Measurements from ENCODE around the gene KLC4.

KLC4 gene

GRCh38 chr6:43052842-43053544 is 6.4 kb upstream of the KLC4 start:
- no peaks in the 10 kb centered on the region for H3K9me3 ChIP-seq (ENCODE audit: control insufficient read depth in 2 of 2, low read length in 2 of 2)
- peak overlapping the region; percentile 56 to 84 for H3K9ac ChIP-seq (ENCODE audit: low read length in 2 of 2)
- H3K36me3 ChIP-seq (ENCODE audit: control insufficient read depth in 2 of 2, insufficient read depth in 2 of 2, low read length in 2 of 2), result peaks cover 13 to 15% of the 10 kb centered on the region in 2 donors
- H3K27me3 ChIP-seq (ENCODE audit: control insufficient read depth in 1 of 2, insufficient read depth in 2 of 2, low read length in 2 of 2), result no peaks in the 10 kb centered on the region
- H3K4me1 ChIP-seq (ENCODE audit: control insufficient read depth, insufficient read depth, low read length), result peaks cover 14% of the 10 kb centered on the region
- H3K27ac ChIP-seq (ENCODE audit: low read length), result peak overlapping the region; percentile 92
- peak overlapping the region; percentile 63 to 76 for H3K4me3 ChIP-seq (ENCODE audit: low read length in 2 of 2)

- Histone ChIP-seq H3K9ac (ENCODE audit: low read length in 2 of 2) (peak within 1 kb of the TSS; percentile 56 to 84), H3K4me1 (ENCODE audit: control insufficient read depth, insufficient read depth, low read length) (peaks cover 21% of the 10 kb centered on the region), H3K36me3 (ENCODE audit: control insufficient read depth in 2 of 2, insufficient read depth in 2 of 2, low read length in 2 of 2) (peaks cover 13 to 15% of the 10 kb centered on the region in 2 donors), H3K9me3 (ENCODE audit: control insufficient read depth in 2 of 2, low read length in 2 of 2) (no peaks in the 10 kb centered on the region), H3K27me3 (ENCODE audit: control insufficient read depth in 1 of 2, insufficient read depth in 2 of 2, low read length in 2 of 2) (no peaks in the 10 kb centered on the region), H3K4me3 (ENCODE audit: low read length in 2 of 2) (peak within 1 kb of the TSS; percentile 63 to 76), H3K27ac (ENCODE audit: low read length) (peak within 1 kb of the TSS; percentile 92)
These were observed 5.8 kb upstream of the KLC4 start, which contains the start of gene CUL7 for GRCh38 chr6:43053545-43054205. CUL7 (minus strand) TSS chr6:43053851; CDS start chr6:43052788, 1,063 bp downstream.

GRCh38 chr6:43054206-43054943 is 5.1 kb upstream of the KLC4 start:
- H3K9me3 ChIP-seq (ENCODE audit: control insufficient read depth in 2 of 2, low read length in 2 of 2), result no peaks in the 10 kb centered on the region
- H3K4me1 ChIP-seq (ENCODE audit: control insufficient read depth, insufficient read depth, low read length), result peaks cover 25% of the 10 kb centered on the region
- peak overlapping the region; percentile 92 for H3K27ac ChIP-seq (ENCODE audit: low read length)
- peak overlapping the region; percentile 56 to 71 for H3K9ac ChIP-seq (ENCODE audit: low read length in 2 of 2)
- no peaks in the 10 kb centered on the region for H3K27me3 ChIP-seq (ENCODE audit: control insufficient read depth in 1 of 2, insufficient read depth in 2 of 2, low read length in 2 of 2)
- peaks cover 13 to 15% of the 10 kb centered on the region in 2 donors for H3K36me3 ChIP-seq (ENCODE audit: control insufficient read depth in 2 of 2, insufficient read depth in 2 of 2, low read length in 2 of 2)
- H3K4me3 ChIP-seq (ENCODE audit: low read length in 2 of 2), result peak overlapping the region; percentile 63 to 76

GRCh38 chr6:43055966-43056365 is 3.5 kb upstream of the KLC4 start:
- H3K9me3 ChIP-seq (ENCODE audit: control insufficient read depth in 2 of 2, low read length in 2 of 2), result no peaks in the 10 kb centered on the region
- H3K4me3 ChIP-seq (ENCODE audit: low read length in 2 of 2), result no peak overlapping the region
- H3K27me3 ChIP-seq (ENCODE audit: control insufficient read depth in 1 of 2, insufficient read depth in 2 of 2, low read length in 2 of 2), result no peaks in the 10 kb centered on the region
- H3K36me3 ChIP-seq (ENCODE audit: control insufficient read depth in 2 of 2, insufficient read depth in 2 of 2, low read length in 2 of 2), result peaks cover 11 to 15% of the 10 kb centered on the region in 2 donors
- no peak overlapping the region for H3K9ac ChIP-seq (ENCODE audit: low read length in 2 of 2)
- H3K27ac ChIP-seq (ENCODE audit: low read length), result no peak overlapping the region
- H3K4me1 ChIP-seq (ENCODE audit: control insufficient read depth, insufficient read depth, low read length), result peaks cover 36% of the 10 kb centered on the region

- Histone ChIP-seq H3K4me3 (ENCODE audit: low read length in 2 of 2) (peak overlapping the region; percentile 93 to 99), H3K36me3 (ENCODE audit: control insufficient read depth in 2 of 2, insufficient read depth in 2 of 2, low read length in 2 of 2) (peaks cover 15 to 21% of the 10 kb centered on the region in 2 donors), H3K27ac (ENCODE audit: low read length) (peak overlapping the region; percentile 79), H3K9ac (ENCODE audit: low read length in 2 of 2) (peak overlapping the region; percentile 93 to 94), H3K27me3 (ENCODE audit: control insufficient read depth in 1 of 2, insufficient read depth in 2 of 2, low read length in 2 of 2) (no peaks in the 10 kb centered on the region), H3K4me1 (ENCODE audit: control insufficient read depth, insufficient read depth, low read length) (peaks cover 32% of the 10 kb centered on the region), H3K9me3 (ENCODE audit: control insufficient read depth in 2 of 2, low read length in 2 of 2) (no peaks in the 10 kb centered on the region)
These were observed 900 bp upstream of the KLC4 start for GRCh38 chr6:43058531-43058930.

GRCh38 chr6:43060034-43060754 is 763 bp downstream of the KLC4 start:
- H3K4me1 ChIP-seq (ENCODE audit: control insufficient read depth, insufficient read depth, low read length), result peaks cover 25% of the 10 kb centered on the region
- H3K9ac ChIP-seq (ENCODE audit: low read length in 2 of 2), result peak overlapping the region; percentile 86 to 96
- H3K27ac ChIP-seq (ENCODE audit: low read length), result peak overlapping the region; percentile 86
- H3K9me3 ChIP-seq (ENCODE audit: control insufficient read depth in 2 of 2, low read length in 2 of 2), result no peaks in the 10 kb centered on the region
- H3K36me3 ChIP-seq (ENCODE audit: control insufficient read depth in 2 of 2, insufficient read depth in 2 of 2, low read length in 2 of 2), result peaks cover 19 to 25% of the 10 kb centered on the region in 2 donors
- peak overlapping the region; percentile 90 to 99 for H3K4me3 ChIP-seq (ENCODE audit: low read length in 2 of 2)
- no peaks in the 10 kb centered on the region for H3K27me3 ChIP-seq (ENCODE audit: control insufficient read depth in 1 of 2, insufficient read depth in 2 of 2, low read length in 2 of 2)

GRCh38 chr6:43060755-43061633 is 1.6 kb downstream of the KLC4 start:
- Histone ChIP-seq H3K4me1 (ENCODE audit: control insufficient read depth, insufficient read depth, low read length) (peaks cover 25% of the 10 kb centered on the region), H3K27me3 (ENCODE audit: control insufficient read depth in 1 of 2, insufficient read depth in 2 of 2, low read length in 2 of 2) (no peaks in the 10 kb centered on the region), H3K4me3 (ENCODE audit: low read length in 2 of 2) (peak overlapping the region; percentile 90 to 99), H3K9ac (ENCODE audit: low read length in 2 of 2) (peak overlapping the region in 1 of 2 donors; percentile 96), H3K36me3 (ENCODE audit: control insufficient read depth in 2 of 2, insufficient read depth in 2 of 2, low read length in 2 of 2) (peaks cover 19 to 24% of the 10 kb centered on the region in 2 donors), H3K27ac (ENCODE audit: low read length) (no peak overlapping the region), H3K9me3 (ENCODE audit: control insufficient read depth in 2 of 2, low read length in 2 of 2) (no peaks in the 10 kb centered on the region)

- H3K9me3 ChIP-seq (ENCODE audit: control insufficient read depth in 2 of 2, low read length in 2 of 2), result no peaks in the 10 kb centered on the region
These were observed 2.4 kb downstream of the KLC4 start for GRCh38 chr6:43061861-43062260.

GRCh38 chr6:43062818-43063217 is 3.4 kb downstream of the KLC4 start:
- Histone ChIP-seq H3K4me1 (ENCODE audit: control insufficient read depth, insufficient read depth, low read length) (peaks cover 25% of the 10 kb centered on the region), H3K36me3 (ENCODE audit: control insufficient read depth in 2 of 2, insufficient read depth in 2 of 2, low read length in 2 of 2) (peaks cover 23 to 25% of the 10 kb centered on the region in 2 donors), H3K9ac (ENCODE audit: low read length in 2 of 2) (no peak overlapping the region), H3K4me3 (ENCODE audit: low read length in 2 of 2) (no peak overlapping the region), H3K27ac (ENCODE audit: low read length) (no peak overlapping the region), H3K9me3 (ENCODE audit: control insufficient read depth in 2 of 2, low read length in 2 of 2) (no peaks in the 10 kb centered on the region), H3K27me3 (ENCODE audit: control insufficient read depth in 1 of 2, insufficient read depth in 2 of 2, low read length in 2 of 2) (no peaks in the 10 kb centered on the region)

More at GRCh38 chr6:43061861-43062260, 2.4 kb downstream of the KLC4 start:
- Histone ChIP-seq H3K27ac (ENCODE audit: low read length) (no peak overlapping the region), H3K36me3 (ENCODE audit: control insufficient read depth in 2 of 2, insufficient read depth in 2 of 2, low read length in 2 of 2) (peaks cover 23 to 28% of the 10 kb centered on the region in 2 donors), H3K27me3 (ENCODE audit: control insufficient read depth in 1 of 2, insufficient read depth in 2 of 2, low read length in 2 of 2) (no peaks in the 10 kb centered on the region), H3K9ac (ENCODE audit: low read length in 2 of 2) (no peak overlapping the region), H3K4me1 (ENCODE audit: control insufficient read depth, insufficient read depth, low read length) (peaks cover 25% of the 10 kb centered on the region), H3K4me3 (ENCODE audit: low read length in 2 of 2) (no peak overlapping the region)
